ENCODE measurements around the gene ANKRD13D.
"Not testable (repeated sequence)": the region's sequence is repeated elsewhere in the genome, so short reads cannot be mapped to it uniquely, and the experiment has no call there.

The ANKRD13D gene

DNA sequence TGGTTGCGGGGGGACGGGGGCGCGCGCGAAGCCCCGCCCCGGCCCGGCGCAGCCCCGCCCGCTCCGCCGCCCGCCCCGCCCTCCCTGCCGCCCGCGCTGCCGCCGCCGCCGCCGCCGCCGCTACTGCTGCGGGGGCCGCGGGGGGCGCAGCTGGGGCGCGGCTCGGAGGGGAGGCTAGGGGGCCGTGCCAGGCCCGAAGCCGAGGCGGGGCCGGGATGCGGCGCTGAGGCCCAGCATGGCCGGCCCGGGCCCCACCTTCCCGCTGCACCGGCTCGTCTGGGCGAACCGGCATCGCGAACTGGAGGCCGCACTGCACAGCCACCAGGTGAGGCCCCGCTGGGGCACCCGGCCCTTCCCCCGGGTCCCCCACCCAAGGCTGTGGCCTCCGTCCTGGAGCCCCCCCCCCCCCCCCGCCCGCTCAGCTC is at the start of gene ANKRD13D:
TSS of gene ANKRD13D (plus strand) at position 78 of the 425 bp plus-strand sequence. CDS start at position 236, 158 bp downstream.
- DNase-seq = no peak

DNA sequence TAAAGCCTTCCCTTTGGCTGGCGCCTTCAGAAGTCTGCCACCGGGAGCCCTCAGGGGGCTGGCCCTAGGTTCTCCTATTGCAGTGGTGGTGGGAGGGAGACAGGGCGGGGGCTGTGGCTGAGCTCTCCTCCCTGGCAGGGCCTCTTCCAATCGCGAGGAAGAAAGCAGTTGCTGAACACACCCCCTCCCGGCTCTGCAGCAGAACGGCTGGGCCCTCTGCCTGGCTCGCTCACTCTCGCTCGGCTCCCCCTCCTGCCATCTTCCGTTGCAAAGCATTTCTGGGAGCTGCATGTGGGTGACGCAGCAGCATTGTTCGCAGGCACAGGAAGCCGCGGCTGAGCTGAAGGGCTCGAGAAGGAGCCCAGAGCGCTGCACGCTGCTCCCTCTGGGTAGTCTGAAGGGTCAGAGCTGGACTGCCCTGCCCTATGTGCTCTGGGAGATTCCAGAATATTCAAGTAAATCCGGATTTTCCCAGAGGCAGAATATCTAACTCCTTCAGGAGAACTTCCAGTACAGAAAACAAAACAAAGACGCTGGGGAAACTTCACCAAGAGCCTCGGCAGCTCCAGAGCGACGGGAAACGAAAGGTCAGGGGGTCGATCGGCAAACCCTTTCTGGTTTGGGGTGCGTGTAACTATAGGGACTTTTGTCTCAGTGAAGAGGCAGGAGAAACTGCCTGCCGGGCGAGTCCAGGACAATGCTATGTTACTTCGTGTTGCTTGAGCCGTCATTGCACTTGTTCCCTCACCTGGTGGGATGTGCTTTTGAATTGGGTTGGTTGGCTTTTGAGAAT is 49.1 kb upstream of the ANKRD13D start:
- peak; percentile 97 for DNase-seq

DNA sequence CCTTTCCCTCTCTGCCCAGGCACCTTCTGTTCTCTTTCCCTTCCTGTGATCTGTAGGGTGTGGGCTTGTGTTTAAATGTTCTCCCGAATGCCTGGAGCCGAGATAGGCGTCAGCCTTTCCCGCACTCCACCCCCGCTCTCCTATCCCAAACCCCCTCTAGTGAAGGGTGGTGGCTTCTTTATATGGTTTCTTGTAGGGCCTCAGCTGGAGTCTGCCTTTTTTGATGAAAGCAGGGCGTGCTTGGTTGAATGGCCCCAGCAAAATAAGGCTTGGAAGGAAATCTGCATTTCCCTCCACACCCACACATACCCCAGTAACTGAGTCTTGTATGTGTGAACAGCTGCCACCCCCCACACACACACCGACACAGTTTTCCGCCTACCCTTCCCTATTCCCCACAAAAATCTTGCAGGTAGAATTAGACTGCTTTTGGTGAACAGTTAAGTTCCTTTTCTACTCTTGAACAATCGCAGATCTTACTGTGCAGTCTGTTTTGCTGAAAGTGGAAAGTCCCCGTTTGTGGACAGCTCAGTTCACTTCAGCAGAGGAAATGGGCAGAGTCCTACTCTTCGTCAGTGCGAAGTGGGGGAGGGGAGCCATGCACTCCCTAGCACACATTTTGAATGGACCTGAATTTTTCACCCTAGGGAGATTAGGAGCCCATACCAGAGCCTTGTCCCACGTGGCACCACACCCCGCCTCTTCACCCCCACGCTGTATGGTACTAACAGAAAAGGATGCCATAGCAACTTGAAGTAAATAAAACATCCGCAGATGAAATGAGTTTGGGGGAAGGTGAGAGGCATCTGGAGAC is 48.3 kb upstream of the ANKRD13D start:
- DNase-seq = peak; percentile 21

DNA sequence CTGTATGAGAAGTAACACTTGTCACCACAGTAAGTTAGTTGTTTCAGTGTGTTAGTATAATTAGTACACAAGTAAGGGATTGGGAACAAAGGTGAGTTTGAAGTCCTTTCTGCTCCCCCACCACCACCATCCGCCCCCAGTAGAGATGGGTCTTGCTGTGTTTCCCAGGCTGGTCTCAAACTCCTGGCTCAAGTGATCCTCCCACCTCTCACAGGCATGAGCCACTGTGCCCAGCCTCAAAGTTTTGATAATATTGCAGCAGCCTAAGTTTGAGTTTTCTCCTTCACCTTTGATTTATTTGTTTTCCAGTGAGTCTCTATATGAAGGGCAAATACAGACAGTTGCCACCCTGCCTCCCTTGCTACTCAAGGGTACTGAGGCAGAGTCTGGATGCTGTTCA is 46.6 kb upstream of the ANKRD13D start:
- DNase-seq = no peak

DNA sequence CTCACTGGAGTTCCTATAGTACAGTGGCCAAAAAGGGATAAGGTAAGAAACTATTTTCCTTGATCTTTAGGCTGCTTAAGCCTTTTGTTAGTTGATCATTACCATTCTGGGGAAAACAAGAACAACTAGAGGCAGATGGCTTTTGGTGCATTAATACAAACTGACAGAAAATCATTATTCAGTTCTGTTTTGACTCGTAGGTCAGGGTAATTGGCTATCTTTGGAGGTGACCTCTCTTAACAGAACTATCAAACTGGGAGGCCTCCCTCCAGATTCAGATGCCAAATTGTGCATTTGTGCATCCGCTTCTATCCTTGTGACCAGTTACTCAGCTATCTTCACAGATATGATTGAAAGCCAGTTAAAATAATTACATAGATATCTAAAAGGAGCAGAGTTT is 46.1 kb upstream of the ANKRD13D start:
- DNase-seq = no peak

DNA sequence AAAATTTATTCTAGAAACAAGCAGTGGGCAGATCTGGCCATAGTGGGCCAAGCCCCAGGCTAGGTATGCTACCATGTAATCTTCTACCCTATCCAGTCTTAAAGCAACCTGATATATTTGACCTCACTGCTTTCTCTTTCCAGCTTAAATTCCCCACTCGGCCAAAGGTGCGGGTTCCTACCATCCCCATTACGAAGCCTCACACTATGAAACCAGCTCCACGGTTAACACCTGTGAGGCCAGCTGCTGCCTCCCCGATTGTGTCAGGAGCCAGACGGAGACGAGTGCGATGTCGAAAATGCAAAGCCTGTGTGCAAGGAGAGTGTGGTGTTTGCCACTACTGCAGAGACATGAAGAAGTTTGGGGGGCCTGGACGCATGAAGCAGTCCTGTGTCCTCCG is 44.1 kb upstream of the ANKRD13D start:
- no peak for DNase-seq

DNA sequence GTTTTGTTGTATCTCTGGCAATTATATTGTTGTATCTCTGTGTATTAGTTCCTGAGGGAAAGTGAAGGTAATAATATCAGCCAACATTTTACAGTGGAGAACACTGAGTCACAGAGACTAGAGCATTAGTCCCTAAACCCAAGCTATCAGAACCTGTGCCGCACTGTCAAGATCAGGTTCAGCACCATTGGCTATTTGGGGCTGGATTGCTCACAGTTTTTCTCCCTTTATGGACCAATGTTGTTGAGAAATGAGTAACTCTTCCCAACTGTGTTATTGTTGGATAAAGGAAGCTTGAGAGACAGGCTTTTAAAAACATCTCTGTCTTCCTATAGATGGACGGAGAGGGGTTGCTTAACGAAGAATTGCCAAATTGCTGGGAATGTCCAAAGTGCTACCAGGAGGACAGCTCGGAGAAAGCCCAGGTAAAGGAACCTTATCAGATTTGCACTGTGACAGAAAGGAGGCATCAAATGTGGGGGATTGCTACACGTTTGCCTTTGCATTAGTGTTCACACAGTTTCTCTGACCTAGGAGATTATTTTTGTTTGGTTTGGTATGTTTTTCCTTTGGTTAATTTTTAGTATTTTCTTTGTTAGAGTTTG is 41.1 kb upstream of the ANKRD13D start:
- DNase-seq = no peak

DNA sequence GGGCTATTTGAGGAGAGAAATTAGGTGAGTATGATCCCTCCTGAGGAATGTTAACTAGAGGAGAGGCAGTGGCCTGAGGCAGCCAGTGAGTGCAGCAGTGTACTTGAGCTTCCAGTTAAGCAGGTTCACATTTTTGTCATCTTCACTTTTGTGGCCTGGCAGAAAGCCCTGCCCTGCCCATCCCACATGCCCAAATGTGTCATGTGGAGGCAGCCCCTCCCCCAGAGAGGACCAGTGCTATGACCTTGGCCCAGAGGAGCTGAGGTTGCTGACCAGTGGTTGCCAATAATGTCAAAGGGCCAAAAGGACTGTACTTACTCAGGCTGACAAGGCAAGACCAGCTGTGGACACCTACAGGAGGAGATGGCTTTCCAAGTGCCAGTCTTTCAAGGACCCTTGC is 40.5 kb upstream of the ANKRD13D start:
- no peak for DNase-seq

DNA sequence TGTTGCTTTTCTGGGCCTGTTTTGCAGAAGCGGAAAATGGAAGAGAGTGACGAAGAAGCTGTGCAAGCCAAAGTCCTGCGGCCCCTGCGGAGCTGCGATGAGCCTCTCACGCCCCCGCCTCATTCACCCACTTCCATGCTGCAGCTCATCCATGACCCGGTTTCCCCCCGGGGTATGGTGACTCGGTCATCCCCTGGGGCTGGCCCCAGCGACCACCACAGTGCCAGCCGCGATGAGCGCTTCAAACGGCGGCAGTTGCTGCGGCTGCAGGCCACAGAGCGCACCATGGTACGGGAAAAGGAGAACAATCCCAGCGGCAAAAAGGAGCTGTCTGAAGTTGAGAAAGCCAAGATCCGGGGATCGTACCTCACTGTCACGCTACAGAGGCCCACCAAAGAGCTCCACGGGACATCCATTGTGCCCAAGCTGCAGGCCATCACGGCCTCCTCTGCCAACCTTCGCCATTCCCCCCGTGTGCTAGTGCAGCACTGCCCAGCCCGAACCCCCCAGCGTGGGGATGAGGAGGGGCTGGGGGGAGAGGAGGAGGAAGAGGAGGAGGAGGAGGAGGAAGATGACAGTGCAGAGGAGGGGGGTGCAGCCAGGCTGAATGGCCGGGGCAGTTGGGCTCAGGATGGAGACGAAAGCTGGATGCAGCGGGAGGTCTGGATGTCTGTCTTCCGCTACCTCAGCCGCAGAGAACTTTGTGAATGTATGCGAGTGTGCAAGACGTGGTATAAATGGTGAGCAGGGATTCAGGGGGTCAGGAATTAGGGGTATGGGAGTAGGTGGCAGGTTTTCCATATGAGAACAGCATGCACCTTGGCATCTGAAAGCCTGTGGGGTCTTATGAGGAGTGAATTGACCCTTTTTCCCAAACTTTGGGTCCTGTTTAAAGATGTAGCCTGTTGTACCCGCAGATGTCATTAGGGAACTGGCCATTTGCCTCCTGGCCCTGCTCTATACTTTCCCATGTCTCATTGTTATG is 38.8 kb upstream of the ANKRD13D start:
- no peak for DNase-seq

DNA sequence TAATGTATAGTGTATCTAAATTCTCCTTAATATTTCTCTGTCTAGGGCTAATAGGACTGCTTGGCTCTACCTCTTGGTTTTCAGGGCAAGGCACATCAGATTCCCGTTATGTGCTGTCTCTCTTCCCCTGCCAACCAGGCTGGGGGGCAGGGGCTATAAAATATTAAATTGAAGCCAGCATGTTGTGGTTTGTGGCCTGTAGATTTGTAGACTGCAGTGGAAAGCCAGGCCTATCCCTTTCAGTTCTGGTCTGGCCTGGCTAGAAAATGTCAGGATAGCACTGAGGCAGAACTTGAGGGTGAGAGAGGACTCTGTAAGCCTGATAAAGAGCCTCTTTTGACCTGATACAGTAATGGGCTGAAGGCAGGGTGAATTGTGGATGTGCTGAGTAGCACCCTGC is 37.3 kb upstream of the ANKRD13D start:
- DNase-seq = no peak

DNA sequence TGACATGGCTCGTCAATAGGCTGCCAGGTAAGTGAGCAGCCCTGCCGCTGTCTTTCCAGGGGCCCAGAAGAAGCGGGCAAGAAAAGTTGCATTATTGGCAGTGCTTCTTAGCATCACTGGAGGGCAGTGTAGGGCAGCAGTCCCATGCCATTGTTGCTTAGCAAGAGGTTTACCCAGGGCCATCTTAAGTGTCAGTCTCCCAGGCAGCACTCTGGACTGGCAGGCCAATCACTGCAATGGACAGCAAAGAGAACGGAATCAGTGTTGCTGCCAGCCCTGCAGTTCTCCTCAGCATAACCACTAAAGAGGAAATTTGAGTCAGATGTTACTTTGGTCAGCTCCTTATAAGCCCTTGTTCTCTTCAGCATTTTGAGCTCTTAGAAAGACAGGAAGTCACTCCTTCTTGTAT is 36.3 kb upstream of the ANKRD13D start:
- no peak for DNase-seq

DNA sequence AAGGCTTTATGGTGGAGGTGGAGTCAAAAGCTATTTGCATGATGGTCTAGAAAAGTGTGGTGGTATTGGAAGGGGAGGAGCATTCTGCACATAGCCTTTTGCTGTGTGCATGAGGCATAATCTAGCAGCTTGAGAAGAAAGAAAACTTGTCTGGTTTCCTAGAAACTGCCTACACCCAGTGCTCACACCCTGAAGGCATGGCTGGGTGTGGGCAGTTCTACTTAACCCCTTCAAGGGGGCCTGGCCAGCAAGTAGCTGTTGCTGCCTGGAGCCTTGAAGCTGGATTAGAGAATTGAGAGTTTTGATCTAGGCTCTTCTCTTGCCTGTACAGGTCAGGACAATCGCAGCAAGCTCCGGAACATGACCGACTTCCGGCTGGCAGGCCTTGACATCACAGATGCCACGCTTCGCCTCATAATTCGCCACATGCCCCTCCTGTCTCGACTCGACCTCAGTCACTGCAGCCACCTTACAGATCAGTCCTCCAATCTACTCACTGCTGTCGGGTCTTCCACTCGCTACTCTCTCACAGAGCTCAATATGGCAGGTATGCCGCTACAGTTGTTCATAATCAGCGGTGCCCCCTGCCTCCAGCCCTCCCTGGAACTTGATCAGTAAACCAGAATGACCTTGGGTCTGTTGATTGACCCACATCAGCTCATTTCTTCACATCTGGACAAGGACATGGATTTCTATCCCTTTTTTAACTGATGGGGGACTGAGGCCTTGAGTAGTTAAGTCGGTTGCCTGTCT is 35.1 kb upstream of the ANKRD13D start:
- no peak for DNase-seq

DNA sequence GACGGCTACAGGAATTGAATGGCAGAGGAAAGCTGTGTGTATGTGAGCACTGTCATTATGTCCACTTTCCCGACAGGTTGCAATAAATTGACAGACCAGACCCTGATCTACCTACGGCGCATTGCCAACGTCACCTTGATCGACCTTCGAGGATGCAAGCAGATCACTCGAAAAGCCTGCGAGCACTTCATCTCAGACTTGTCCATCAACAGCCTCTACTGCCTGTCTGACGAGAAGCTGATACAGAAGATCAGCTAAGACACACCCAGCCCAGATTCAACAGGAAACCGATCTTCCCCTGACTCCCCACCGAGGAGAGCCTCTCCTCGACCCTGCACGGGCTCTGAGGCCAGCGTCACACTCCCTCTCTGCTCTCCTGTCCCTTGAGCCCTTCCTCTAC is 34.3 kb upstream of the ANKRD13D start:
- DNase-seq = no peak

DNA sequence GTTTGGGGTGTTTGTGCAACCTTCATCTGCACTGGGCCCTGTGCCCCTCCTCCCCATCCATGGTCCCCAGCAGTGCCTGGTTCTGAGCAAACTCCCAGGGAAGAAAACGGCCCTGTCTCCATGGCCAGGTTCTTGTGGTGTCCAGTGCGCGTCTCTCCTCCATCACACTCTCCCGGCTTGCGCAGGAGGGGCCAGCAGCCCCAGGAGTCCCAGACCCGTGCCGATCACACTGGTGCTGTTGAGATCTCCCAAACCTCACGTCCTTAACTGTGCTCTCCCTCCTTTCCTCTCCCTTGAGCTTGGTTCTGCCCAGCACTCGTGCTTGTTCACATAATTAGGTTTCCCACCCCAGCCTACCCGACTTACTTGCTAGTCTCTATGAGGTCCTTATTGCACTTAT is 33.8 kb upstream of the ANKRD13D start:
- no peak for DNase-seq

DNA sequence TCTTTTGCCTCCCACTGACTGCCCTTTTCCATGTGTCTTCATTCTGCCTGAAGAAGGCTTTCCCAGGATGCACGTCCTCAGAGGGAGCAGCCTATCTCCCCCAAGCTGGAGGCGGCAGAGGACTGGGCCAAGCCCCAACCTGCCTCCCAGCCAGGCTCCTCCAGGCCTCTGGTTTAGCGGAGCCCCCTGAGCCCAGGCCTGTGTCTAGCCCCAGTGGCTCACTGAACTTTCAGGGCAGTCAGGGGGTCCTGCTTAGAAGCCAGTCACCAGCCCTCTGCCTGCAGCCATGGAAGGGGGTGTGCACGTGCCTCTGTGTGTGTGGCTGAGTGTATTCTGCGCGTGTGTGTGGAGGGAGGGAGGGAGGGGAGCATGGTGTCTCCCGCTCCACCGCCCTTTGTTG is 33.2 kb upstream of the ANKRD13D start:
- no peak for DNase-seq

DNA sequence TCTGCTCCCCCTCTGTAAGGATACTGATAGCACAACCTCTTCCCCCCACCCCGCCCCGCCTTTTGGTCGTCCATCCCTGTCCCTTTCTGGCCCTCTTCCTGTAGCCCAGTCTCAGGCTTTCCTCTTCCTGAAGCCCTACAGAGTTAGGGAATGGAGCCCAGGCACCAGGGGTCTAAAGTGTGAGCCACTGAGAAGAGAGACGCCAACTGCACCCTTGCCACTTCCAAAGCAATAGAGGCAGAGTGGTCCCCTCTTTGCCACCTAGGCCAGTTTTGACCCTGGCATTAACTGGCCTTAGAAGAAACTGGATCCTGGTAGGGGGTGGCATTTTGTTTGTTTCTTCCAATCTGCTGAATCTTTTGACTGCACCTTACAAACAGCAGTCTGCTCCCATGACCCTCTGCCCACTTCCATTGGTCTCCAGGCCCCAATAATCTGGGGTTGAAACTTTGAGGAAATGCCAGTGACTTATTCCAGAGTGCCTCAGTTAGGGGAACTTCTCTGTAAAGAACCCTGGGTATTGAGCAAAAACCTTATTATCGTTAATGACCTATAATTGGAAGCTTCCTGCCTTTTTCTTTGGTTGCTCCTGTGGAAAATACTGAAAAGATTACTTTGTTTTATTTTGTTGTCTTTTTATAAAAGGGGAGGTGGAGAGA is 32.5 kb upstream of the ANKRD13D start:
- no peak for DNase-seq

DNA sequence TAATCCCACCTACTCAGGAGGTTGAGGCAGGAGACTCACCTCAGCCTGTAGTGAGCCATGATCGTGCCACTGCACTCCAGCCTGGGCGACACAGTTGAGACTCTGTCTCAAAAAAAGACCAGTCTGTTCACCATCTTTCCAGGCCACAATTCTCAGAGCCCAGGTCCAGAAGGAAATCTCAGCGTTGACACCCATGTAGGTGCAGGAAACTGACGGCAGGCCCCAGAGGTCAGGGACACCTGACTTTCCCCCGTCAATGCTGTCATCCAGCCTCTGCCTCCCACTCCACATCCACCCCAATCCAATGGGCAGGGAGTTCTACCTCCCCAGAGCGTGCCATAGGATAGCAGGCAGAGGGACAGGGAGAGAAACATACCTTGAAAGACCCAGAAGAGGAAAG is 28.7 kb upstream of the ANKRD13D start:
- DNase-seq = no peak

DNA sequence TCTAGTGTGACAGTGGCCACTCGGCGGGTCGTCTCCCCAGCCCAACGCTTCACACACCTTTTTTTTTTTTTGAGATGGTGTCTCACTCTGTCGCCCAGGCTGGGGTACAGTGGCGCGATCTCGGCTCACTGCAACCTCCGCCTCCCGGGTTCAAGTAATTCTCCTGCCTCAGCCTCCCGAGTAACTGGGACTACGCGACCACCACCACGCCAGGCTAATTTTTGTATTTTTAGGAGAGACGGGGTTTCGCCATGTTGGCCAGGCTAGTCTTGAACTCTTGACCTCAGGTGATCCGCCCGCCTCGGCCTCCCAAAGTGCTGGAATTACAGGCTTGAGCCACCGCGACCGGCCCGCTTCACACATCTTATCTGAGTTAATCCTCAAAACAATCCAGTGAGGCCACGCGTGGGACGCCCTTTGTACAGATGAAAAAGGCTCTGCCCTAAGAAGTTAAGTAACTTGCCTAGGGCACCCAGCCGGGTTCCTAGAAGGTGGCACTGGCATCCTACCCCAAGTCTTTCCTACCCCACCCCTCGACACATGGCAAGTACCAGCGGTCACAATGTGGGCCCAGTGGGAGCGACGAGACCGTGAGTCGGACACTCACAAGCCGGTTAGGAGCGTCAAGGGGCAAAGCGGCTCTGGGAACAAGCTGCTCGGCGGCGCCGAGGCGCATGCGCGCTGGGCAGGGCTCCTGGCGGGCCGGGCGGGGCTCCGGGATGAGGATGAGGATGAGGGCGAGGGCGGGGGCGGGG is 28.0 kb upstream of the ANKRD13D start:
- DNase-seq = not testable (repeated sequence)

DNA sequence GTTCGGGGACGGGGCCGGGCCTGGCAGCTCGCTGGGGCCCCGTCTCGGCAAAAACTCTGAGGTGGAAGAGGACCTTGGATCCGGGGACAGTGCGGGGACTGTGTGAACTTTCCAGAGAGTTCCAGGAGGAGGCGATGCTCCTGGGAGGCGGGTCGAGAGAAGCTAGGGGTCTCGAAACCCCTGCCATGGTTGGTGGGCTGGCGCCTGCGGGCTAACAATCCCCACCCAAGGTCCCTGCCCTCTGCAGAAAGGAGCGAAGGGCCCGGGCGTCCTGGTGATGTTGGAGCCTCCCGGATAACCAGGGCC is 27.5 kb upstream of the ANKRD13D start:
- no peak for DNase-seq

DNA sequence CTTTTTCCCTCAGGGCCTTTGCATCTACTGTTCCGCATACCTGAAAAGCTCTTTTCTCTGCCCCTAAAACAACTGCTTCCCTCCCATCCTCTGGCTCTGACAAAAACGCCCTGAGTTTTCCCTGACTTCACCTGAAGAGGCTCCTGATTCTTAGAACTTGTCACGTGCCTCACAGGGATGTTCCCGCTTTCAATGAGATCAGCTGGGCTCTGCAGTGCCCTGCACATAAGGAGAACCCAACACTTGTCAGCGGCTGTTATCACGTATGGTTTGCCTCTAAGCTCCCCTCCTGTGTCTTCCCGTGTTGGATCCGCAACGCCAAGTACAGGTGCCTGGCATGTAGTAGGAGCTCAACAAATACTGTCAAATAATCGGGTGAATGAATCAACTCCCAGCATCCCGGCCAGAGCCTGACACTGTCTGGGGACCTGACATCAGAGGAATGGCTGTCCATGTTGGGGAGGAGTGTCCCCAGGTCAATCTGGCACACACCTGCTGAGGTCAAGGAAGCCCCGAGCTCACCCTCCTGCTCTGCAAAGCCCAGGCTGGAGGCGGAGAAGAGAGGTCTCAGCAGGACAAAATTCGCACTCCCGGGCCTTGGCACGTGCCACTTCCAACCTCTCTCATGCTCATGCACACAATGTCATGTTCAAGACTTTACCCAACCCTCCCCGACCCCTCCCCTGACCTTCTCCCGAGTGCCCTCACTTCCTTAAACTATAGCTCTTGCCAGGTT is 27.0 kb upstream of the ANKRD13D start:
- no peak for DNase-seq

All from DMS79 (cell line).